Naive thymus-derived CD4-positive, alpha-beta T cell (primary cell): Measurements from ENCODE around the gene NR3C2. TPM values are rescaled to one million over a fixed set of nuclear protein-coding genes. Genes with fewer than 3 reads are reported as not detected.
A peak's percentile ranks its signal among the peaks of the same experiment; 100 is the strongest.

Experiments
- ATAC-seq: fragments of 150-1000 bp; cut with Tn5 transposase; 2 replicates; pipeline ENCODE4 v1.10.0; 2021; ENCODE audit warnings: mild to moderate bottlenecking, moderate library complexity
- CTCF ChIA-PET: fragments of 350-600 bp; sonication (Branson Sonifier 250); formaldehyde crosslinking; loops from one replicate; lab custom pipeline; 2021; ENCODE audit warnings: antibody characterized with exemption; lab: Charles Lee
- POLR2A ChIA-PET: fragments of 350-600 bp; sonication (Branson Sonifier 250); formaldehyde crosslinking; loops from one replicate; lab custom pipeline; 2021; ENCODE audit warnings: antibody characterized with exemption, inconsistent platforms; lab: Charles Lee
- DNase-seq, 9 donors: peaks; one replicate each; pipeline versions ENCODE4 v3.0.0 to v3.0.0-alpha.2; 2020 to 2022; ENCODE audit warnings: mixed read lengths in 1 of 9
- H3K27ac ChIP-seq: one replicate; pipeline ENCODE4 v1.7.0; 2013; ENCODE audit warnings: mild to moderate bottlenecking, low read depth, low read length, moderate library complexity
- H3K27me3 ChIP-seq, 2 donors: one replicate each; pipeline ENCODE4 v1.7.0; 2013; ENCODE audit warnings: low read length in 2 of 2, mild to moderate bottlenecking in 2 of 2, moderate library complexity in 2 of 2; ENCODE audit not compliant: control insufficient read depth in 2 of 2, insufficient read depth in 2 of 2
- H3K36me3 ChIP-seq, 3 experiments: 1 replicate in 2 of 3; 2 replicates in 1 of 3; pipeline ENCODE4 v1.7.0; 2013; ENCODE audit warnings: low read length in 3 of 3, mild to moderate bottlenecking in 3 of 3, moderate library complexity in 1 of 3; ENCODE audit not compliant: insufficient read depth in 3 of 3, control insufficient read depth in 2 of 3
- H3K4me1 ChIP-seq, 2 donors: one replicate each; pipeline ENCODE4 v1.7.0; 2013; ENCODE audit warnings: low read length in 2 of 2, mild to moderate bottlenecking in 2 of 2, moderate library complexity in 1 of 2; ENCODE audit not compliant: control insufficient read depth in 2 of 2, insufficient read depth in 2 of 2
- H3K4me3 ChIP-seq: 2 replicates; pipeline ENCODE4 v1.7.0; 2013; ENCODE audit warnings: mild to moderate bottlenecking, low read length
- H3K9me3 ChIP-seq, 3 experiments: 1 replicate in 2 of 3; 2 replicates in 1 of 3; pipeline ENCODE4 v1.7.0; 2013; ENCODE audit warnings: low read length in 3 of 3; ENCODE audit not compliant: control insufficient read depth in 2 of 3
- H3K27ac Mint-ChIP-seq, 9 donors: one replicate each; pipeline ENCODE4 v1.8.0; 2020 to 2022; ENCODE audit warnings: mixed read lengths in 9 of 9, mild to moderate bottlenecking in 8 of 9, moderate library complexity in 5 of 9, inconsistent platforms in 2 of 9
- H3K27me3 Mint-ChIP-seq, 5 donors: one replicate each; pipeline ENCODE4 v1.8.0; 2021 to 2022; ENCODE audit warnings: mixed read lengths in 5 of 5, mild to moderate bottlenecking in 1 of 5
- H3K36me3 Mint-ChIP-seq, 5 donors: one replicate each; pipeline ENCODE4 v1.8.0; 2020 to 2022; ENCODE audit warnings: mixed read lengths in 5 of 5, mild to moderate bottlenecking in 3 of 5, inconsistent platforms in 1 of 5
- H3K4me1 Mint-ChIP-seq, 7 donors: one replicate each; pipeline ENCODE4 v1.8.0; 2020 to 2022; ENCODE audit warnings: mixed read lengths in 7 of 7, mild to moderate bottlenecking in 3 of 7, inconsistent platforms in 1 of 7
- H3K4me3 Mint-ChIP-seq, 10 donors: one replicate each; pipeline ENCODE4 v1.8.0; 2020 to 2022; ENCODE audit warnings: mild to moderate bottlenecking in 10 of 10, mixed read lengths in 10 of 10, moderate library complexity in 6 of 10, inconsistent platforms in 2 of 10
- H3K9me3 Mint-ChIP-seq, 11 donors: one replicate each; pipeline ENCODE4 v1.8.0; 2020 to 2022; ENCODE audit warnings: mixed read lengths in 11 of 11, mild to moderate bottlenecking in 4 of 11, inconsistent platforms in 1 of 11, moderate library complexity in 1 of 11
- intact Hi-C, 2 donors: fragments of 100-400 bp; cut with micrococcal nuclease; formaldehyde crosslinking; loops; one replicate each; pipeline ENCODE4 v1.15.1; 2023
- polyA plus RNA-seq, 2 donors: library from polyadenylated mRNA; unstranded; fragments of 300-500 nt; fragmentation: Illumina TruSeq; gene quantifications; one replicate each; pipeline ENCODE4 v1.2.3, GENCODE V29; 2021
- total RNA-seq, 6 experiments: library from RNA in 5 of 6; stranded (reverse) in 5 of 6; gene quantifications; 1 replicate in 5 of 6; 2 replicates in 1 of 6; pipeline ENCODE4 v1.2.3 and lab custom pipeline; 2021 to 2026

NR3C2 gene
- total and polyA plus RNA-seq, 7 experiments from 2014 or later, result 2.2 to 55.2 (median 38.6) TPM

- CTCF ChIA-PET, result interaction anchor here (0.9 kb wide), 1 partner anchor 145 kb away, joined by 3 read pairs; no protein-coding TSS in a partner anchor
- Histone ChIP-seq H3K4me1 (no peaks in the 10 kb centered on the region), H3K27me3 (no peaks in the 10 kb centered on the region), H3K27ac (no peak overlapping the region), H3K9me3 (no peaks in the 10 kb centered on the region), H3K4me3 (no peak overlapping the region), H3K36me3 (no peaks in the 10 kb centered on the region)
- H3K4me3 Mint-ChIP-seq, result no peak overlapping the region
- no peak overlapping the region for H3K27ac Mint-ChIP-seq
- H3K4me1 Mint-ChIP-seq, result peaks cover 0 to 49% (median 24%) of the 10 kb centered on the region in 7 donors
- no peaks in the 10 kb centered on the region for H3K27me3 Mint-ChIP-seq
- intact Hi-C loops, result no loop called here
- peaks cover 0 to 37% (median 0%) of the 10 kb centered on the region in 5 donors for H3K36me3 Mint-ChIP-seq
- no peak for DNase-seq
- peaks cover 0 to 3% (median 0%) of the 10 kb centered on the region in 11 donors for H3K9me3 Mint-ChIP-seq
- POLR2A ChIA-PET, result interaction anchor here (1.6 kb wide), 1 partner anchor 14 kb away, joined by 3 read pairs; no protein-coding TSS in a partner anchor
- ATAC-seq, result no peak
Measured at GRCh38 chr4:148207068-148207467, 235.1 kb downstream of the NR3C2 start.

GRCh38 chr4:148205476-148205875 lies 236.7 kb downstream of the NR3C2 start:
- Mint-ChIP-seq H3K4me1 (peaks cover 0 to 48% (median 24%) of the 10 kb centered on the region in 7 donors), H3K9me3 (peaks cover 0 to 3% (median 0%) of the 10 kb centered on the region in 11 donors), H3K27ac (no peak overlapping the region), H3K27me3 (no peaks in the 10 kb centered on the region), H3K36me3 (peaks cover 0 to 39% (median 1%) of the 10 kb centered on the region in 5 donors), H3K4me3 (no peak overlapping the region)
- no peak overlapping the region for H3K4me3 ChIP-seq
- ATAC-seq, result no peak
- DNase-seq, result no peak
- H3K27me3 ChIP-seq, result no peaks in the 10 kb centered on the region
- ChIA-PET POLR2A (interaction anchor here (1.6 kb wide), 1 partner anchor 15 kb away, joined by 3 read pairs; no protein-coding TSS in a partner anchor), CTCF (no interaction called here)
- H3K4me1 ChIP-seq, result no peaks in the 10 kb centered on the region
- H3K36me3 ChIP-seq, result no peaks in the 10 kb centered on the region
- no peak overlapping the region for H3K27ac ChIP-seq
- no peaks in the 10 kb centered on the region for H3K9me3 ChIP-seq
- intact Hi-C loops, result no loop called here

GRCh38 chr4:148204892-148205291 lies 237.3 kb downstream of the NR3C2 start:
- Mint-ChIP-seq H3K4me1 (peaks cover 0 to 51% (median 24%) of the 10 kb centered on the region in 7 donors), H3K4me3 (no peak overlapping the region), H3K36me3 (peaks cover 0 to 45% (median 7%) of the 10 kb centered on the region in 5 donors), H3K27me3 (no peaks in the 10 kb centered on the region), H3K27ac (no peak overlapping the region), H3K9me3 (peaks cover 0 to 3% (median 0%) of the 10 kb centered on the region in 11 donors)
- no peaks in the 10 kb centered on the region for H3K4me1 ChIP-seq
- POLR2A ChIA-PET, result no interaction called here
- ATAC-seq (no peak), DNase-seq (no peak)
- intact Hi-C loops, result no loop called here
- CTCF ChIA-PET, result no interaction called here
- no peaks in the 10 kb centered on the region for H3K9me3 ChIP-seq
- no peak overlapping the region for H3K4me3 ChIP-seq
- H3K27ac ChIP-seq, result no peak overlapping the region
- H3K27me3 ChIP-seq, result no peaks in the 10 kb centered on the region
- no peaks in the 10 kb centered on the region for H3K36me3 ChIP-seq

GRCh38 chr4:148204171-148204570 lies 238.0 kb downstream of the NR3C2 start:
- H3K27ac ChIP-seq, result no peak overlapping the region
- H3K36me3 ChIP-seq, result no peaks in the 10 kb centered on the region
- H3K9me3 ChIP-seq, result no peaks in the 10 kb centered on the region
- no peak overlapping the region for H3K4me3 Mint-ChIP-seq
- ATAC-seq (no peak), DNase-seq (no peak)
- ChIA-PET POLR2A (no interaction called here), CTCF (no interaction called here)
- no peaks in the 10 kb centered on the region for H3K27me3 ChIP-seq
- H3K4me1 Mint-ChIP-seq, result peaks cover 0 to 47% (median 24%) of the 10 kb centered on the region in 7 donors
- no peaks in the 10 kb centered on the region for H3K4me1 ChIP-seq
- H3K4me3 ChIP-seq, result no peak overlapping the region
- no peak overlapping the region for H3K27ac Mint-ChIP-seq
- peaks cover 0 to 47% (median 14%) of the 10 kb centered on the region in 5 donors for H3K36me3 Mint-ChIP-seq
- no peaks in the 10 kb centered on the region for H3K27me3 Mint-ChIP-seq
- intact Hi-C loops, result no loop called here
- H3K9me3 Mint-ChIP-seq, result no peaks in the 10 kb centered on the region

- H3K4me3 Mint-ChIP-seq, result no peak overlapping the region
Measured at GRCh38 chr4:148203056-148203898, 238.9 kb downstream of the NR3C2 start.

GRCh38 chr4:148200960-148201359 lies 241.3 kb downstream of the NR3C2 start:
- POLR2A ChIA-PET, result no interaction called here
- H3K27ac Mint-ChIP-seq, result no peak overlapping the region
- ATAC-seq, result no peak
- no peaks in the 10 kb centered on the region for H3K9me3 Mint-ChIP-seq
- Histone ChIP-seq H3K9me3 (no peaks in the 10 kb centered on the region), H3K4me1 (no peaks in the 10 kb centered on the region), H3K4me3 (no peak overlapping the region), H3K36me3 (no peaks in the 10 kb centered on the region), H3K27ac (no peak overlapping the region), H3K27me3 (no peaks in the 10 kb centered on the region)
- no peak for DNase-seq
- H3K27me3 Mint-ChIP-seq, result no peaks in the 10 kb centered on the region
- peaks cover 0 to 48% (median 19%) of the 10 kb centered on the region in 5 donors for H3K36me3 Mint-ChIP-seq
- peaks cover 0 to 40% (median 15%) of the 10 kb centered on the region in 7 donors for H3K4me1 Mint-ChIP-seq
- H3K4me3 Mint-ChIP-seq, result no peak overlapping the region
- intact Hi-C loops, result no loop called here
- CTCF ChIA-PET, result no interaction called here

More at GRCh38 chr4:148203056-148203898, 238.9 kb downstream of the NR3C2 start:
- intact Hi-C loops, result no loop called here
- Histone ChIP-seq H3K4me1 (no peaks in the 10 kb centered on the region), H3K4me3 (no peak overlapping the region), H3K36me3 (no peaks in the 10 kb centered on the region), H3K27me3 (no peaks in the 10 kb centered on the region), H3K27ac (no peak overlapping the region), H3K9me3 (no peaks in the 10 kb centered on the region)
- peaks cover 0 to 46% (median 15%) of the 10 kb centered on the region in 5 donors for H3K36me3 Mint-ChIP-seq
- no peak for DNase-seq
- H3K27ac Mint-ChIP-seq, result peak overlapping the region in 1 of 9 donors; percentile 49
- H3K4me1 Mint-ChIP-seq, result peaks cover 0 to 43% (median 20%) of the 10 kb centered on the region in 7 donors
- ChIA-PET POLR2A (no interaction called here), CTCF (no interaction called here)
- no peaks in the 10 kb centered on the region for H3K27me3 Mint-ChIP-seq
- ATAC-seq, result no peak
- H3K9me3 Mint-ChIP-seq, result no peaks in the 10 kb centered on the region
